ENCODE data around the gene NT5DC4.
"Not testable (repeated sequence)": the region's sequence is repeated elsewhere in the genome, so short reads cannot be mapped to it uniquely, and the experiment has no call there.

Gene NT5DC4

DNA sequence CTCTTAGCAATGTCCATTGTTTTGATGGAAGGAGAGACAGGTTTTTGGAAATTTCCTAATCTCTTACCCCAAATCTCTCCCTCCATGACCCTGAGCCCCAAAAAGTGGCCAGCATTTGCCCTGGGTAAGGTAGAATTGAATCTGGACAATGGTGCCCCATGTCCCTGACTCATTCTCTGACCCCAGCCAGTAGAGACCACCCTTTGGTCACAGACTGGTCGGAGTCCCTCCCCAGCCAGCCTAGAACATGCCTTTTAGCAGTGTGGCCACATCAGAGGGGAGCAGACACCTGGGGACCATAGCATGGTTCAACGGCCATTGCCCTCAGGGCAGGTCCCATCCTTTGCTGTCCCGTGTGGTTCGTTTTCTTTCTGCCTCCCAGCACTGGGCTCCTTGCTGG lies 6.5 kb upstream of the NT5DC4 start:
- TF ChIP-seq, protein P1, sequence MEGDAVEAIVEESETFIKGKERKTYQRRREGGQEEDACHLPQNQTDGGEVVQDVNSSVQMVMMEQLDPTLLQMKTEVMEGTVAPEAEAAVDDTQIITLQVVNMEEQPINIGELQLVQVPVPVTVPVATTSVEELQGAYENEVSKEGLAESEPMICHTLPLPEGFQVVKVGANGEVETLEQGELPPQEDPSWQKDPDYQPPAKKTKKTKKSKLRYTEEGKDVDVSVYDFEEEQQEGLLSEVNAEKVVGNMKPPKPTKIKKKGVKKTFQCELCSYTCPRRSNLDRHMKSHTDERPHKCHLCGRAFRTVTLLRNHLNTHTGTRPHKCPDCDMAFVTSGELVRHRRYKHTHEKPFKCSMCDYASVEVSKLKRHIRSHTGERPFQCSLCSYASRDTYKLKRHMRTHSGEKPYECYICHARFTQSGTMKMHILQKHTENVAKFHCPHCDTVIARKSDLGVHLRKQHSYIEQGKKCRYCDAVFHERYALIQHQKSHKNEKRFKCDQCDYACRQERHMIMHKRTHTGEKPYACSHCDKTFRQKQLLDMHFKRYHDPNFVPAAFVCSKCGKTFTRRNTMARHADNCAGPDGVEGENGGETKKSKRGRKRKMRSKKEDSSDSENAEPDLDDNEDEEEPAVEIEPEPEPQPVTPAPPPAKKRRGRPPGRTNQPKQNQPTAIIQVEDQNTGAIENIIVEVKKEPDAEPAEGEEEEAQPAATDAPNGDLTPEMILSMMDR (conservative IDR thresholded peaks at IDR 0.05; ENCODE audit: low read depth, low read length): no peak
- DNase-seq (ENCODE audit: low read depth): no peak
- no peak overlapping the region for H3K4me3 ChIP-seq (ENCODE audit: low read depth, low read length)

DNA sequence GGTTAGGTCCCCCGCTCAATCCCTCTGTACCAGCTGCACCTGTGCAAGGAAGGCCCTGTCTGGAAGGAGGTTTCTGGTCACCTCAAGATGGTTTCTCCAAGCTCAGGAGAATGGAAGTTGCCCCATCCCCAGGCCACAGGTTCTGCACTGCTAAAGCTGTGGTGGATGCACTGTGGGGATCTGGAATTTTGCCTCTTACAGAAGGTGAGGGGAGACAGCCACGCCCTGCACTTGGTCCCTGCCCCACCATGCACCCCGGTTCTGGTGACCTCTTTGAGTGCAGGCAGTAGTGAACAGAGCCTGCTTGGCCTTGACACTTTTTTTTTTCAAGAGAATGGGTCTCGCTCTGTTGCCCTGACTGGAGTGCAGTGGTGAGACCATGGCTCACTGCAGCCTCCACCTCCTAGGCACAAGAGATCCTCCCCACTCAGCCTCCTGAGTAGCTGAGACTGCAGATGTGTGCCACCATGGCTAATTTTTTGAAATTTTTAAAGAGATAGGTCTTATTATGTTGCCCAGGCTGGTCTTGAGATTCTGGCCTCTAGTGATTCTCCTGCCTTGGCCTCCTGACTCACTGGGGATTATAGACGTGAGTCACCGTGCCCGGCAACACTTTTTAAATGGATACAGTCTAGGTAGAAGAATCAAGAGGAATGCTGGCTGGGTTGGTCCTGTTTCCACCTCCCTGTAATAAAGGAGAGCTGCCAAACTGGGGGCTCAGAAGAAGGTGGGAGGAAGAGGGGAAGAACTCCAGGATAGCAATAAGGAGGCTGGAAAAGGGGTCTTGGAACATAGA lies 5.8 kb upstream of the NT5DC4 start:
- peak; percentile 34 for DNase-seq (ENCODE audit: low read depth)
- no peak overlapping the region for H3K4me3 ChIP-seq (ENCODE audit: low read depth, low read length)
- TF ChIP-seq, protein P1 (conservative IDR thresholded peaks at IDR 0.05; ENCODE audit: low read depth, low read length): no peak

DNA sequence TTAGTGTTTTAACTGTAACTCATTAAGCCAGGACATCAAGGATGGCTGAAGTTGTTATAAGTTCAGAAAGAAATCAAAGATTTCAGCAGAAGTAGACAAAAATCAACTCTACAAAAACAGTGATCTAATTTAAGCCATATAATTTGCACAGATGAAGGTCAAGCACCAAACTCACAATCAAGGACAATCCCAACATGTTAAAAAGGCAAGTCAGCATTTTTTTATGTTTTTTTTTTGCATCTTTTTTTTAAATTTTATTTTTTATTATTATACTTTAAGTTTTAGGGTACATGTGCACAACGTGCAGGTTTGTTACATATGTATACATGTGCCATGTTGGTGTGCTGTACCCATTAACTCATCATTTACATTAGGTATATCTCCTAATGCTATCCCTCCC lies 4.7 kb upstream of the NT5DC4 start:
- not testable (repeated sequence) for H3K4me3 ChIP-seq (ENCODE audit: low read depth, low read length); DNase-seq (ENCODE audit: low read depth)

DNA sequence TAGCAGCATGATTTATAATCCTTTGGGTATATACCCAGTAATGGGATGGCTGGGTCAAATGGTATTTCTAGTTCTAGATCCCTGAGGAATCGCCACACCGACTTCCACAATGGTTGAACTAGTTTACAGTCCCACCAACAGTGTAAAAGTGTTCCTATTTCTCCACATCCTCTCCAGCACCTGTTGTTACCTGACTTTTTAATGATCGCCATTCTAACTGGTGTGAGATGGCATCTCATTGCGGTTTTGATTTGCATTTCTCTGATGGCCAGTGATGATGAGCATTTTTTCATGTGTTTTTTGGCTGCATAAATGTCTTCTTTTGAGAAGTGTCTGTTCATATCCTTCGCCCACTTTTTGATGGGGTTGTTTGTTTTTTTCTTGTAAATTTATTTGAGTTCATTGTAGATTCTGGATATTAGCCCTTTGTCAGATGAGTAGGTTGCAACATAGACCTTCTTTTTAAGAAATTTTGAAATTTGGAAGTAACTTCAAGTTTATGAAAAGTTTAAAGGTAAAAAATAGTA lies 3.9 kb upstream of the NT5DC4 start:
- H3K4me3 ChIP-seq (ENCODE audit: low read depth, low read length); DNase-seq (ENCODE audit: low read depth): not testable (repeated sequence)

DNA sequence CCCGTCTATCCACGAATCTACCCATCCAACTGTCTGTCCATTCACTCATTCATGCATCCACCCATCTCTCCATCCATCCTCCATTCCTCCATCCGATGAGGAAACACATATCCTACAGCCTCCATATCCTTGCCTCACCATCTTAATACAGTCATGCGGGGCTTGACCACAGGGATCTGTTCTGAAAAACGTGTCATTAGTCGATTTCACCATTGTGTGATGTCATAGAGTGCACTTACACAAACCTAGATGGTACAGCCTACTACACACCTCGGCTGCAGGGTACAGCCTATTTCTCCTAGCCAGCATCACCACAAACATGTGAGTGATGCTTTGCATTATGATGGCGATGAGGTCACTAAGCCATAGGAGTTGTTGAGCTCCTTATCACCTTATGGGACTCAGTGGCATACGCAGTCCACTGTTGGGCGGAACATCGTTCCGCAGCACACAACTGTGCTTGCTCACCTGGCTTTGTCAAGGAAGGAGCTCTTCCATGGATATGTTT lies 1.9 kb upstream of the NT5DC4 start:
- TF ChIP-seq, protein P1 (conservative IDR thresholded peaks at IDR 0.05; ENCODE audit: low read depth, low read length): no peak
- no peak for DNase-seq (ENCODE audit: low read depth)

DNA sequence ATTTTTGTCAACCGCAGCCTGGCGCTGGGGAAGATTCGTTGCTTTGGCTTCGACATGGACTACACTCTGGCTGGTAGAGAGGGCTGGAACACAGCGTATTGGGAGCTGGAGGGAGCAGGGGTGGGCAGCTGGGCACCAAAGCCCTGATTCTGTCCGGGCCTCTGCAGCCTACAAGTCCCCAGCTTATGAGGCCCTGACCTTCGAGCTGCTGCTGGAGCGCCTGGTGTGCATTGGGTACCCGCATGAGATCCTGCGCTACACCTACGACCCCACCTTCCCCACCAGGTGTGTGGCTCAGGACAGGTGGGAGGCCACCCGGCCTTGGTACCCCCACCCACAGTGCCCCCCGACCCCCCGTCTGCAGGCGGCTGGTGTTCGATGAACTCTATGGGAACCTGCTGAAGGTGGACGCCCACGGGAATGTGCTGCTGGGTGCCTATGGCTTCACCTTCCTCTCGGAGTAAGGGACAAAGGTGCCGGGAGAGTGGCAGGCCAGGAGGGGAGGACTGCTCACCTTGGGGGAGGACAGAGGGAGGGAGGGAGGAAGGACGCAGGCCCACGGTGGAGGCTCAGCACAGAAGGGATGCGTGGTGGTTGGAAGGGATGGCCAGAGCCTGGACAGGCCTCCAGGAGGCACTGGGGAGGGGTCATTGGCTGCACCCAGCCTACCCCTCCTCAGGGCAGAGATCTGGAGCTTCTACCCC lies 1.2 kb downstream of the NT5DC4 start:
- H3K4me3 ChIP-seq (ENCODE audit: low read depth, low read length): no peak overlapping the region
- TF ChIP-seq, protein P1 (conservative IDR thresholded peaks at IDR 0.05; ENCODE audit: low read depth, low read length): no peak

More for the DNA sequence above, 1.9 kb upstream of the NT5DC4 start:
- H3K4me3 ChIP-seq (ENCODE audit: low read depth, low read length): no peak overlapping the region

DNA sequence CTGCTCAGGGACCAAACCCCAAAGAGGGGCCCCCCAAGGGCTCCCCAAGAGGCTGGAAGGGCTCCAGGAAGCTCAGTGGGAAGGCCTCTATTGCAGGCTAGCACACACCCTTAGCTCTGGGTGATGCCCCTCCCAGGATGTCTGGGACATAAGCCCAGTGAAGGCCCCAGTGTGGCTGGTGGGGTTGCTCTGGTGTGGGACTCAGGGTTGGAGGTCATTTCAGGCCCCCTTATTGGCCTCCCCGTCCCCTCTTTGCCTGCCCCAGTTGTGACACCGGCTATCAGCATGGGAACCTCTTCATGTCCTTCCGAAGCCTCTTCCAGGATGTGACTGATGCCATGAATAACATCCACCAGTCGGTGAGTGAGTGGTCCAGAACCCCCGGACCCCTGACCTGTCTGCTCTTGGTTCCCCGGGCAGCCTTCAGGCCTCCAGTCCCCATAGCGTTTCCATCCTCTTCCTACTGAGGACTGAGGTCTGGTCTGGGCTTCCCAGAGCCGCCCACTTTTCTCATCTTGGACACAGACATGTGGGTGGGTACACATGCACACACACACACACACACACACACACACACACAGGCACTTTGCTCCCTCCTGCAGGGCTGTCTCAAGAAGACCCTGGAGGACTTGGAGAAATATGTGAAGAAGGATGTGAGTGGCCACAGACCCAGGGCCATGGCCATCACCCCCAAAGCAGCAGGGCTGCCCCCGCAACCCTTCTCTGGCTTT lies 2.2 kb downstream of the NT5DC4 start:
- TF ChIP-seq, protein P1 (conservative IDR thresholded peaks at IDR 0.05; ENCODE audit: low read depth, low read length): no peak
- no peak for DNase-seq (ENCODE audit: low read depth)
- H3K4me3 ChIP-seq (ENCODE audit: low read depth, low read length): no peak overlapping the region

More for the DNA sequence above, 1.2 kb downstream of the NT5DC4 start:
- DNase-seq (ENCODE audit: low read depth): no peak
